ENCODE data around the gene TMEM9.

GRCh38 chr1:201145132-201145531 lies 9.1 kb downstream of the TMEM9 start:
- no peak for TF ChIP-seq SUZ12 (IDR thresholded peaks at IDR 0.05; ENCODE audit: extremely low read depth, insufficient read depth, insufficient read length)
- TF ChIP-seq YY1 (IDR thresholded peaks at IDR 0.05; ENCODE audit: insufficient read depth, insufficient read length) = no peak

Data from NT2/D1 (cell line).